ENCODE results near the gene CIAO2B.

- no peak for TF ChIP-seq ATF3 (IDR thresholded peaks at IDR 0.05)
- no peak for TF ChIP-seq MAX (IDR thresholded peaks at IDR 0.05)
- TF ChIP-seq CTCF (IDR thresholded peaks at IDR 0.05; ENCODE audit: low read depth, low read length, missing input control), result no peak
- no peak for TF ChIP-seq FOXA2 (IDR thresholded peaks at IDR 0.05)
- no peak for TF ChIP-seq GABPA (IDR thresholded peaks at IDR 0.05 in 1 of 2, conservative IDR thresholded peaks at IDR 0.05 in 1 of 2)
- no peak for TF ChIP-seq EGR1 (IDR thresholded peaks at IDR 0.05; ENCODE audit: low read depth in 2 of 2)
- TF ChIP-seq JUND (IDR thresholded peaks at IDR 0.05), result no peak
- no peak for TF ChIP-seq TAF1 (conservative IDR thresholded peaks at IDR 0.05)
- no peak for TF ChIP-seq RAD21 (IDR thresholded peaks at IDR 0.05)
- TF ChIP-seq SP1 (IDR thresholded peaks at IDR 0.05), result no peak
- TF ChIP-seq YY1 (IDR thresholded peaks at IDR 0.05), result no peak
These were observed 8.8 kb upstream of the CIAO2B start for GRCh38 chr16:66942981-66943380.

Data from liver (tissue), 3 donors.